GM18507 (cell line): ENCODE results near the gene APOBEC3G.

ENCODE experiments used
- DNase-seq: peaks from one replicate; pipeline ENCODE4 v3.0.0; 2011; ENCODE audit warnings: low read depth; ENCODE audit not compliant: insufficient read length; ENCODE audit errors: extremely low spot score
- FAIRE-seq: peaks from 2 replicates; lab custom pipeline; 2011; peaks lifted over from hg19 to GRCh38; lab: Jason Lieb, UNC

The APOBEC3G gene

GRCh38 chr22:39088685-39089032 is 11.6 kb downstream of the APOBEC3G start:
- DNase-seq (no peak), FAIRE-seq (peak; percentile 15)

- FAIRE-seq (no peak), DNase-seq (no peak)
Measured at GRCh38 chr22:39089928-39090327, 12.9 kb downstream of the APOBEC3G start.

GRCh38 chr22:39090426-39091064 is 13.5 kb downstream of the APOBEC3G start:
- DNase-seq: no peak
- FAIRE-seq: peak; percentile 81

- no peak for DNase-seq
- no peak for FAIRE-seq
Measured at GRCh38 chr22:39091126-39092081, 14.3 kb downstream of the APOBEC3G start.

GRCh38 chr22:39092111-39092862 is 15.2 kb downstream of the APOBEC3G start:
- DNase-seq: no peak
- peak; percentile 96 for FAIRE-seq

GRCh38 chr22:39094717-39095389 is 17.8 kb downstream of the APOBEC3G start:
- DNase-seq (no peak), FAIRE-seq (no peak)

- DNase-seq (no peak), FAIRE-seq (peak; percentile 35)
Measured at GRCh38 chr22:39095971-39096370, 18.9 kb downstream of the APOBEC3G start.

- FAIRE-seq (peak; percentile 99), DNase-seq (no peak)
Measured at GRCh38 chr22:39097098-39098020, 20.3 kb downstream of the APOBEC3G start, which contains the start of gene APOBEC3H. Gene APOBEC3H, plus strand, starts transcription at chr22:39097244. Its CDS starts 3,035 bp downstream, at chr22:39100279.

- DNase-seq (no peak), FAIRE-seq (no peak)
Measured at GRCh38 chr22:39098026-39098425, 21.0 kb downstream of the APOBEC3G start.

- peak; percentile 65 for FAIRE-seq
Measured at GRCh38 chr22:39098576-39098975, 21.5 kb downstream of the APOBEC3G start.

GRCh38 chr22:39101226-39101625 is 24.2 kb downstream of the APOBEC3G start:
- DNase-seq (no peak), FAIRE-seq (no peak)

More at GRCh38 chr22:39098576-39098975, 21.5 kb downstream of the APOBEC3G start:
- DNase-seq: no peak

- FAIRE-seq: no peak
Measured at GRCh38 chr22:39103431-39103830, 26.4 kb downstream of the APOBEC3G start.

GRCh38 chr22:39106326-39106725 is 29.3 kb downstream of the APOBEC3G start:
- DNase-seq: no peak
- no peak for FAIRE-seq

More at GRCh38 chr22:39103431-39103830, 26.4 kb downstream of the APOBEC3G start:
- no peak for DNase-seq

- FAIRE-seq (no peak), DNase-seq (no peak)
Measured at GRCh38 chr22:39108487-39108886, 31.4 kb downstream of the APOBEC3G start.

GRCh38 chr22:39109361-39109760 is 32.3 kb downstream of the APOBEC3G start:
- FAIRE-seq: no peak
- DNase-seq: no peak

- DNase-seq (no peak), FAIRE-seq (peak; percentile 67)
Measured at GRCh38 chr22:39110631-39111561, 33.8 kb downstream of the APOBEC3G start.

- no peak for DNase-seq
- FAIRE-seq: peak; percentile 38
Measured at GRCh38 chr22:39114112-39114511, 37.0 kb downstream of the APOBEC3G start.
